H1 (cell line): ENCODE results near the gene SLC24A4. TPM values are rescaled to one million over a fixed set of nuclear protein-coding genes. Genes with fewer than 3 reads are reported as not detected.

ENCODE experiments used
- CTCF ChIA-PET: fragments of 300-600 bp; sonication (Branson Sonifier 250); formaldehyde crosslinking; loops from one replicate; lab custom pipeline; 2021; ENCODE audit not compliant: partially characterized antibody; lab: Charles Lee
- POLR2A ChIA-PET: fragments of 300-600 bp; sonication (Branson Sonifier 250); formaldehyde crosslinking; loops from one replicate; lab custom pipeline; 2021; ENCODE audit warnings: inconsistent platforms; ENCODE audit not compliant: partially characterized antibody; lab: Charles Lee
- DNase-seq, 2 experiments: peaks; one replicate each; pipeline versions ENCODE4 v3.0.0 to v3.0.0-alpha.2; 2010 to 2022; ENCODE audit warnings: low spot score in 2 of 2, low read depth in 1 of 2, mixed read lengths in 1 of 2
- FAIRE-seq: peaks from 2 replicates; lab custom pipeline; 2011; peaks lifted over from hg19 to GRCh38; lab: Jason Lieb, UNC
- H2AFZ ChIP-seq: 2 replicates; pipeline ENCODE4 v1.8.1; 2012; ENCODE audit warnings: low read length, inconsistent platforms
- H2AK5ac ChIP-seq: 2 replicates; pipeline ENCODE4 v1.6.1; 2013; ENCODE audit warnings: low read depth, low read length
- H2BK120ac ChIP-seq: replicated peaks from 2 replicates; pipeline ENCODE3; 2013; ENCODE audit warnings: low read depth, low read length, inconsistent platforms
- H2BK12ac ChIP-seq: 2 replicates; pipeline ENCODE4 v1.6.1; 2013; ENCODE audit warnings: low read depth, low read length
- H2BK15ac ChIP-seq: 2 replicates; pipeline ENCODE4 v1.6.1; 2013; ENCODE audit warnings: low read length
- H2BK20ac ChIP-seq: 2 replicates; pipeline ENCODE4 v1.6.1; 2013; ENCODE audit warnings: low read length
- H2BK5ac ChIP-seq: 2 replicates; pipeline ENCODE4 v1.6.1; 2013; ENCODE audit warnings: low read depth, low read length
- H3K14ac ChIP-seq: 2 replicates; pipeline ENCODE4 v1.6.1; 2013; ENCODE audit warnings: inconsistent platforms; ENCODE audit not compliant: insufficient read length
- H3K18ac ChIP-seq: 2 replicates; pipeline ENCODE4 v1.6.1; 2013; ENCODE audit warnings: low read length; ENCODE audit errors: extremely low read depth
- H3K23ac ChIP-seq: 2 replicates; pipeline ENCODE4 v1.6.1; 2013; ENCODE audit warnings: inconsistent platforms; ENCODE audit not compliant: insufficient read length
- H3K23me2 ChIP-seq: 2 replicates; pipeline ENCODE4 v1.6.1; 2013; ENCODE audit warnings: low read depth, low read length
- H3K27ac ChIP-seq: 2 replicates; pipeline ENCODE4 v1.6.1; 2011; ENCODE audit warnings: low read depth, low read length, inconsistent platforms
- H3K27me3 ChIP-seq, 4 experiments: replicated peaks in 1 of 4; 1 replicate in 1 of 4; 2 replicates in 3 of 4; pipeline versions ENCODE4 v1.6.1 to v1.8.1; 2011 to 2013; ENCODE audit warnings: low read length in 3 of 4, mild to moderate bottlenecking in 3 of 4, inconsistent platforms in 2 of 4, mixed read lengths in 2 of 4, moderate library complexity in 1 of 4; ENCODE audit not compliant: control insufficient read depth in 3 of 4, insufficient read depth in 3 of 4; ENCODE audit errors: extremely low read depth in 1 of 4
- H3K36me3 ChIP-seq, 4 experiments: 2 replicates each; pipeline versions ENCODE4 v1.6.1 to v1.8.1; 2011 to 2013; ENCODE audit warnings: mild to moderate bottlenecking in 4 of 4, low read length in 3 of 4, moderate library complexity in 2 of 4, control low read depth in 1 of 4, inconsistent platforms in 1 of 4; ENCODE audit not compliant: insufficient read depth in 4 of 4, control insufficient read depth in 2 of 4
- H3K4ac ChIP-seq: replicated peaks from 2 replicates; pipeline ENCODE3; 2013; ENCODE audit warnings: low read length, low read depth, mixed read lengths, inconsistent platforms; ENCODE audit not compliant: insufficient read length
- H3K4me1 ChIP-seq, 4 experiments: replicated peaks in 1 of 4; 1 replicate in 1 of 4; 2 replicates in 3 of 4; pipeline versions ENCODE4 v1.6.1 to v1.8.1; 2011 to 2013; ENCODE audit warnings: low read length in 3 of 4, inconsistent platforms in 2 of 4, mixed read lengths in 1 of 4; ENCODE audit not compliant: insufficient read depth in 4 of 4, control insufficient read depth in 3 of 4
- H3K4me2 ChIP-seq, 2 experiments: 2 replicates each; pipeline versions ENCODE4 v1.6.1 to v1.8.1; 2011 to 2013; ENCODE audit warnings: low read depth in 2 of 2, low read length in 2 of 2, control low read depth in 1 of 2, inconsistent platforms in 1 of 2, mild to moderate bottlenecking in 1 of 2; ENCODE audit not compliant: insufficient read depth in 1 of 2
- H3K4me3 ChIP-seq, 4 experiments: fragments of 200-600, 300-600 bp in 1 of 4; sonication (generic), shearing (Covaris generic), sonication (Bioruptor Twin) in 1 of 4; 2 replicates each; pipeline versions ENCODE4 v1.5.1 to v1.8.1; 2011 to 2016; ENCODE audit warnings: low read length in 4 of 4, low read depth in 3 of 4, control low read depth in 2 of 4, inconsistent platforms in 2 of 4, mild to moderate bottlenecking in 2 of 4, mixed read lengths in 1 of 4, moderate library complexity in 1 of 4; ENCODE audit not compliant: insufficient read depth in 2 of 4; ENCODE audit errors: extremely low read depth in 1 of 4
- H3K56ac ChIP-seq: replicated peaks from 2 replicates; pipeline ENCODE3; 2013; ENCODE audit warnings: low read depth, mild to moderate bottlenecking, mixed read lengths, low read length, inconsistent platforms; ENCODE audit not compliant: insufficient read length
- H3K79me1 ChIP-seq: 2 replicates; pipeline ENCODE4 v1.6.1; 2013; ENCODE audit warnings: low read depth, low read length, control low read depth
- H3K79me2 ChIP-seq, 2 experiments: 2 replicates each; pipeline versions ENCODE4 v1.6.1 to v1.8.1; 2012 to 2013; ENCODE audit warnings: low read length in 2 of 2, mild to moderate bottlenecking in 2 of 2, inconsistent platforms in 1 of 2; ENCODE audit not compliant: insufficient read depth in 2 of 2, control insufficient read depth in 1 of 2
- H3K9ac ChIP-seq, 4 experiments: replicated peaks in 1 of 4; 1 replicate in 1 of 4; 2 replicates in 3 of 4; pipeline versions ENCODE4 v1.6.1 to v1.8.1; 2011 to 2013; ENCODE audit warnings: low read depth in 3 of 4, low read length in 3 of 4, control low read depth in 2 of 4, mild to moderate bottlenecking in 2 of 4, moderate library complexity in 2 of 4, inconsistent platforms in 1 of 4; ENCODE audit errors: extremely low read depth in 1 of 4
- H3K9me3 ChIP-seq, 2 experiments: 2 replicates each; pipeline versions ENCODE4 v1.6.1 to v1.8.1; 2012 to 2013; ENCODE audit warnings: mild to moderate bottlenecking in 2 of 2, moderate library complexity in 2 of 2, control low read depth in 1 of 2, inconsistent platforms in 1 of 2, low read depth in 1 of 2, low read length in 1 of 2, mixed read lengths in 1 of 2; ENCODE audit not compliant: insufficient read depth in 2 of 2
- H4K20me1 ChIP-seq, 2 experiments: replicated peaks in 1 of 2; 2 replicates each; pipeline versions ENCODE3 to v1.8.1; 2011 to 2013; ENCODE audit warnings: inconsistent platforms in 2 of 2, low read length in 2 of 2, mild to moderate bottlenecking in 1 of 2; ENCODE audit not compliant: insufficient read depth in 2 of 2, control insufficient read depth in 1 of 2
- H4K5ac ChIP-seq: 2 replicates; pipeline ENCODE4 v1.6.1; 2013; ENCODE audit warnings: low read length, low read depth, mixed read lengths, inconsistent platforms; ENCODE audit not compliant: insufficient read length
- H4K8ac ChIP-seq: 2 replicates; pipeline ENCODE4 v1.8.0; 2013; ENCODE audit warnings: mild to moderate bottlenecking, moderate library complexity, low read length, inconsistent platforms; ENCODE audit not compliant: insufficient read depth; ENCODE audit errors: extremely low read depth
- H4K91ac ChIP-seq: replicated peaks from 2 replicates; pipeline ENCODE3; 2013; ENCODE audit warnings: low read length, mixed read lengths, inconsistent platforms; ENCODE audit not compliant: insufficient read length
- BRCA1 ChIP-seq: IDR thresholded peaks from 2 replicates; pipeline ENCODE4 v1.6.1; 2012; ENCODE audit warnings: low read depth, low read length, improper control_type of control experiment
- SIX5 ChIP-seq: IDR thresholded peaks from 2 replicates; pipeline ENCODE4 v1.6.1; 2011; ENCODE audit warnings: mild to moderate bottlenecking, low read depth, low read length
- WGBS, 2 experiments: shearing (Covaris generic) in 1 of 2; methylation state at CpG; one replicate each; pipeline versions ENCODE4 v1.1.6 to v1.1.7; 2013 to 2015; ENCODE audit warnings: low lambda C conversion rate in 2 of 2, mixed read lengths in 2 of 2, inconsistent platforms in 1 of 2, low coverage in 1 of 2, missing lambda C conversion rate in 1 of 2; ENCODE audit not compliant: insufficient replicate concordance in 2 of 2, insufficient coverage in 1 of 2, insufficient read length in 1 of 2; ENCODE audit errors: extremely low coverage in 1 of 2, missing lambda C conversion rate in 1 of 2; 5-methylcytosine and 5-hydroxymethylcytosine counted together
- polyA plus RNA-seq, 7 experiments: library from polyadenylated mRNA; depleted of rRNA in 3 of 7; stranded (reverse) in 5 of 7; unstranded in 2 of 7; fragments of >200 nt in 5 of 7; fragments of 200-250 nt in 2 of 7; gene quantifications; 1 replicate in 5 of 7; 2 replicates in 1 of 7; 4 replicates in 1 of 7; pipeline versions ENCODE4 v1.2.1 to v1.2.3, GENCODE V29; 2011 to 2013; ENCODE audit warnings: missing spikeins in 2 of 7, mixed read lengths in 2 of 7
- total RNA-seq: library from RNA; stranded (reverse); fragmentation: NEBNext Ultra II Directional; extraction: Animal tissue kit (Norgen Biotek cat#: 25700); gene quantifications from 2 replicates; pipeline ENCODE4 v1.2.1, GENCODE V29; 2021

Gene SLC24A4
- total and polyA plus RNA-seq, 2 of the 8 experiments (the other 6 are each of a cell fraction or from before 2014, with no cell fraction given) = 0.27 to 0.89 TPM

GRCh38 chr14:92481811-92482555 is 159.0 kb downstream of the SLC24A4 start:
- Histone ChIP-seq H3K23ac (no peak overlapping the region), H3K79me2 (no peaks in the 10 kb centered on the region), H2BK15ac (no peak overlapping the region), H4K20me1 (no peaks in the 10 kb centered on the region), H4K5ac (no peak overlapping the region), H3K4me3 (no peak overlapping the region), H3K4ac (no peak overlapping the region), H2BK20ac (no peak overlapping the region), H3K23me2 (no peaks in the 10 kb centered on the region), H3K36me3 (no peaks in the 10 kb centered on the region), H3K18ac (no peak overlapping the region), H2BK120ac (no peak overlapping the region), H3K79me1 (no peaks in the 10 kb centered on the region), H2BK12ac (no peak overlapping the region), H3K9me3 (no peaks in the 10 kb centered on the region), H3K27me3 (0 out of 7 replicates have a peak, but pooled peaks cover 0 to 2% (median 0%) of the 10 kb centered on the region in 4 experiments), H2AK5ac (no peak overlapping the region), H3K56ac (no peak overlapping the region), H3K27ac (no peak overlapping the region), H3K4me1 (no peaks in the 10 kb centered on the region), H2AFZ (no peak overlapping the region), H4K8ac (no peak overlapping the region), H3K14ac (no peak overlapping the region), H2BK5ac (no peak overlapping the region), H4K91ac (no peak overlapping the region), H3K9ac (no peak overlapping the region), H3K4me2 (no peak overlapping the region)
- 93% methylated on average over 1 of the region's 1 CpG; no CpG with 5 or more reads in 1 of the 2 experiments for WGBS, 2 experiments
- peak in 1 of 2 experiments; percentile 29 for DNase-seq
- CTCF ChIA-PET = interaction anchor here (0.7 to 1.7 kb wide), 9 partner anchors 8 to 130 kb away, joined by 3 to 11 read pairs (median 3); no protein-coding TSS in a partner anchor
- TF ChIP-seq SIX5 = no peak
- TF ChIP-seq BRCA1 = no peak
- FAIRE-seq = no peak
- POLR2A ChIA-PET = no interaction called here
